GM23338 (cell line): ENCODE results near the gene POLR3E. TPM values are rescaled to one million over a fixed set of nuclear protein-coding genes. Genes with fewer than 3 reads are reported as not detected.

ENCODE experiments used
- ATAC-seq: fragments of 200-7000 bp; cut with Tn5 transposase; 3 replicates; pipeline ENCODE4 v1.9.1; 2020
- DNase-seq: peaks from one replicate; pipeline ENCODE4 v3.0.0-alpha.2; 2015; ENCODE audit warnings: low spot score
- H2AFZ ChIP-seq: fragments of 200-600 bp; sonication (generic); 2 replicates; pipeline ENCODE4 v1.8.0; 2016; ENCODE audit warnings: antibody characterized with exemption, mild to moderate bottlenecking, moderate library complexity
- H3F3A ChIP-seq: fragments of 200-600 bp; sonication (generic); replicated peaks from 2 replicates; pipeline ENCODE4 v1.8.0; 2017; ENCODE audit warnings: antibody characterized with exemption, mixed run types, low read depth
- H3K27ac ChIP-seq: fragments of 200-600 bp; sonication (generic); 2 replicates; pipeline ENCODE4 v1.6.1; 2016; ENCODE audit warnings: low read depth
- H3K27me3 ChIP-seq: fragments of 200-600 bp; sonication (generic); 2 replicates; pipeline ENCODE4 v1.8.0; 2016; ENCODE audit warnings: mild to moderate bottlenecking, mixed run types, moderate library complexity; ENCODE audit not compliant: insufficient read depth
- H3K36me3 ChIP-seq: fragments of 200-600 bp; sonication (generic); 2 replicates; pipeline ENCODE4 v1.8.0; 2016; ENCODE audit warnings: mild to moderate bottlenecking; ENCODE audit not compliant: insufficient read depth
- H3K4me1 ChIP-seq: fragments of 200-600 bp; sonication (generic); 2 replicates; pipeline ENCODE4 v1.8.0; 2016; ENCODE audit warnings: mild to moderate bottlenecking, moderate library complexity; ENCODE audit not compliant: insufficient read depth
- H3K4me2 ChIP-seq: fragments of 200-600 bp; sonication (generic); 2 replicates; pipeline ENCODE4 v1.7.1; 2017; ENCODE audit warnings: mixed run types
- H3K4me3 ChIP-seq: fragments of 200-600 bp; sonication (generic); 2 replicates; pipeline ENCODE4 v1.6.1; 2016; ENCODE audit warnings: mixed run types
- H3K79me2 ChIP-seq: fragments of 200-600 bp; sonication (generic); replicated peaks from 2 replicates; pipeline ENCODE4 v1.8.0; 2017; ENCODE audit warnings: mild to moderate bottlenecking; ENCODE audit not compliant: insufficient read depth
- H3K9me2 ChIP-seq: fragments of 200-600 bp; sonication (generic); 2 replicates; pipeline ENCODE4 v1.8.0; 2017; ENCODE audit not compliant: insufficient read depth
- H4K20me1 ChIP-seq: fragments of 200-600 bp; sonication (generic); replicated peaks from 2 replicates; pipeline ENCODE4 v1.8.0; 2017; ENCODE audit warnings: mild to moderate bottlenecking; ENCODE audit not compliant: insufficient read depth
- H3K27ac Mint-ChIP-seq: 2 replicates; pipeline ENCODE4 v1.8.0; 2020; ENCODE audit warnings: inconsistent platforms, mild to moderate bottlenecking, moderate library complexity, mixed read lengths
- H3K27me3 Mint-ChIP-seq: 3 replicates; pipeline ENCODE4 v1.8.0; 2022; ENCODE audit warnings: low read depth, mild to moderate bottlenecking, moderate library complexity, mixed read lengths, inconsistent platforms; ENCODE audit not compliant: insufficient read depth, poor library complexity
- H3K36me3 Mint-ChIP-seq: 3 replicates; pipeline ENCODE4 v1.8.0; 2021; ENCODE audit warnings: low read depth, mild to moderate bottlenecking, inconsistent platforms, moderate library complexity, mixed read lengths
- H3K4me1 Mint-ChIP-seq: 3 replicates; pipeline ENCODE4 v1.8.0; 2020; ENCODE audit warnings: mild to moderate bottlenecking, inconsistent platforms, mixed read lengths
- H3K4me3 Mint-ChIP-seq: 3 replicates; pipeline ENCODE4 v1.8.0; 2021; ENCODE audit warnings: moderate library complexity, mild to moderate bottlenecking, inconsistent platforms, mixed read lengths
- H3K9me3 Mint-ChIP-seq: 3 replicates; pipeline ENCODE4 v1.8.0; 2020; ENCODE audit warnings: moderate library complexity, mild to moderate bottlenecking, inconsistent platforms, mixed read lengths
- CTCF ChIP-seq, 2 experiments: fragments of 200-600 bp in 1 of 2; sonication (generic) in 1 of 2; conservative IDR thresholded peaks; 2 replicates each; pipeline versions ENCODE4 v1.5.1 to v1.6.1; 2016 to 2017; ENCODE audit warnings: antibody characterized with exemption in 2 of 2, low read depth in 2 of 2, mild to moderate bottlenecking in 2 of 2, moderate library complexity in 1 of 2
- ETS1 ChIP-seq: IDR thresholded peaks from 2 replicates; pipeline ENCODE4 v1.6.1; 2016; ENCODE audit warnings: antibody characterized with exemption
- EZH2 ChIP-seq: fragments of 200-600 bp; sonication (generic); IDR thresholded peaks from one replicate; pipeline ENCODE4 v1.8.0; 2017; ENCODE audit warnings: antibody characterized with exemption, mild to moderate bottlenecking, low read depth; ENCODE audit not compliant: unreplicated experiment
- JUNB ChIP-seq: IDR thresholded peaks from one replicate; pipeline ENCODE4 v1.6.1; 2016; ENCODE audit warnings: antibody characterized with exemption; ENCODE audit not compliant: unreplicated experiment
- NANOG ChIP-seq: IDR thresholded peaks from 2 replicates; pipeline ENCODE4 v1.6.1; 2016; ENCODE audit warnings: antibody characterized with exemption, borderline replicate concordance
- REST ChIP-seq: IDR thresholded peaks from one replicate; pipeline ENCODE4 v1.6.1; 2018; ENCODE audit warnings: antibody characterized with exemption; ENCODE audit not compliant: unreplicated experiment
- STAT1 ChIP-seq: IDR thresholded peaks from one replicate; pipeline ENCODE4 v1.6.1; 2016; ENCODE audit warnings: antibody characterized with exemption; ENCODE audit not compliant: unreplicated experiment
- ZNF114 ChIP-seq: fragments of 250-450 bp; sonication (Bioruptor Pico); IDR thresholded peaks from 2 replicates; pipeline ENCODE4 v1.5.0; 2020; ENCODE audit warnings: mild to moderate bottlenecking, moderate library complexity
- ZNF331 ChIP-seq: fragments of 250-450 bp; sonication (Bioruptor Pico); IDR thresholded peaks from 2 replicates; pipeline ENCODE4 v1.5.0; 2020; ENCODE audit warnings: low read depth, mild to moderate bottlenecking, moderate library complexity
- ZNF462 ChIP-seq: fragments of 250-450 bp; sonication (Bioruptor Pico); IDR thresholded peaks from 2 replicates; pipeline ENCODE4 v1.5.0; 2020; ENCODE audit warnings: mild to moderate bottlenecking, moderate library complexity
- polyA plus RNA-seq: library from polyadenylated mRNA; unstranded; fragments of >200 nt; fragmentation: Nextera tagmentation; extraction: Ambion mirVana; gene quantifications from 2 replicates; pipeline ENCODE4 v1.2.1, GENCODE V29; 2016
- total RNA-seq: library from RNA; depleted of rRNA; stranded (reverse); fragments of >200 nt; shearing (Covaris generic); gene quantifications from 2 replicates; pipeline ENCODE4 v1.2.3, GENCODE V29; 2014

POLR3E gene
- total and polyA plus RNA-seq, 2 experiments from 2014 or later = 62.7 to 141 TPM

- peaks cover 17% of the 10 kb centered on the region for H3K36me3 ChIP-seq
- no peaks in the 10 kb centered on the region for H3K27me3 ChIP-seq
- no peak overlapping the region for H3K4me3 ChIP-seq
- DNase-seq (no peak), ATAC-seq (no peak)
- Mint-ChIP-seq H3K36me3 (peaks cover 67% of the 10 kb centered on the region), H3K4me3 (no peak overlapping the region), H3K9me3 (peaks cover 50% of the 10 kb centered on the region), H3K27me3 (peaks cover 3% of the 10 kb centered on the region), H3K4me1 (no peaks in the 10 kb centered on the region), H3K27ac (no peak overlapping the region)
- no peak overlapping the region for H3K27ac ChIP-seq
- TF ChIP-seq STAT1 (no peak), EZH2 (no peak), ETS1 (no peak), NANOG (no peak), REST (no peak), JUNB (no peak), ZNF114 (CRISPR knock-in tag) (no peak), CTCF (conservative IDR thresholded peaks at IDR 0.05; ENCODE audit: low read depth in 2 of 2) (no peak), ZNF331 (CRISPR knock-in tag) (no peak), ZNF462 (CRISPR knock-in tag) (no peak)
- H3K79me2 ChIP-seq = no peaks in the 10 kb centered on the region
- H3K4me2 ChIP-seq = no peak overlapping the region
- no peak overlapping the region for H2AFZ ChIP-seq
- no peaks in the 10 kb centered on the region for H3K9me2 ChIP-seq
- no peaks in the 10 kb centered on the region for H3K4me1 ChIP-seq
- H4K20me1 ChIP-seq = 0 out of 2 replicates have a peak, but pooled peaks cover 5% of the 10 kb centered on the region
- peaks cover 20% of the 10 kb centered on the region; the same call in 1 of the 2 replicates for H3F3A ChIP-seq
These were observed 40.8 kb downstream of the POLR3E start for GRCh38 chr16:22337849-22338635.
